GM19397 (cell line): ENCODE results near the gene ZNF740.
"Not testable (repeated sequence)": the region's sequence is repeated elsewhere in the genome, so short reads cannot be mapped to it uniquely, and the experiment has no call there.

Experiments
- ATAC-seq: cut with Tn5 transposase; IDR thresholded peaks from one replicate; pipeline ENCODE4 v1.9.1; 2021; ENCODE audit warnings: mild to moderate bottlenecking, moderate library complexity; ENCODE audit not compliant: unreplicated experiment

The ZNF740 gene

GRCh38 chr12:53172352-53172751 is 8.2 kb upstream of the ZNF740 start:
- ATAC-seq, result no peak

- no peak for ATAC-seq
These were observed 7.3 kb upstream of the ZNF740 start for GRCh38 chr12:53173085-53173715.

GRCh38 chr12:53174881-53175491 is 5.5 kb upstream of the ZNF740 start:
- no peak for ATAC-seq

DNA sequence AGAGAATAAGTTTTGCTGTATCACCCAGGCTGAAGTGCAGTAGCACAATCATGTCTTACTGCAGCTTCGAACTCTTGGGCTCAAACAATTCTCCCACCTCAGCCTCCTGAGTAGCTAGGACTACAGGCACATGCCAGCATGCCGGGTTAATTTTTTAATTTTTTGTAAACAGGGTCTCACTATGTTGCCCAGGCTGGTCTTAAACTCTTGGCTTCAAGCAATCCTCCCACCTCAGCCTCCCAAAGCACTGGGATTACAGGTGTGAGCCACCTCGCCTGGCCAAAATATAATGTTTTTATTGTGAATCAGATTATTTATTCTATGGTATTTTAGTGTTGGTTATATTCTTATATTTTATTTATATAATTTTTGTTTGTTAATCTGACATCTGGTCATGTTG is 3.8 kb upstream of the ZNF740 start:
- no peak for ATAC-seq

DNA sequence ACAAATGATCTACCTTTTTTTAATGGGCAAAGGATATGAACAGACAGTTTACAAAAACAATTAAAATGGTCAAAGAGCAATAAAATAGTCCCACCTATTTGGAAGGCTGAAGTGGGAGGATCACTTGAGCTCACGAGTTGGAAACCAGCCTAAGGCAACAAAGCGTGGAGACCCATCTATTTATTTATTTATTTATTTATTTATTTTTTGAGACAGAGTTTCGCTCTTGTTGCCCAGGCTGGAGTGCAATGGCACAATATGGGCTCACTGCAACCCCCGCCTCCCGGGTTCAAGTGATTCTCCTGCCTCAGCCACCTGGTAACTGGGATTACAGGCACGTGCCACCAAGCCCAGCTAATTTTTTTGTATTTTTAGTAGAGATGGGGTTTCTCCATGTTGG is 3.1 kb upstream of the ZNF740 start:
- not testable (repeated sequence) for ATAC-seq

GRCh38 chr12:53178803-53179202 is 1.7 kb upstream of the ZNF740 start:
- not testable (repeated sequence) for ATAC-seq

DNA sequence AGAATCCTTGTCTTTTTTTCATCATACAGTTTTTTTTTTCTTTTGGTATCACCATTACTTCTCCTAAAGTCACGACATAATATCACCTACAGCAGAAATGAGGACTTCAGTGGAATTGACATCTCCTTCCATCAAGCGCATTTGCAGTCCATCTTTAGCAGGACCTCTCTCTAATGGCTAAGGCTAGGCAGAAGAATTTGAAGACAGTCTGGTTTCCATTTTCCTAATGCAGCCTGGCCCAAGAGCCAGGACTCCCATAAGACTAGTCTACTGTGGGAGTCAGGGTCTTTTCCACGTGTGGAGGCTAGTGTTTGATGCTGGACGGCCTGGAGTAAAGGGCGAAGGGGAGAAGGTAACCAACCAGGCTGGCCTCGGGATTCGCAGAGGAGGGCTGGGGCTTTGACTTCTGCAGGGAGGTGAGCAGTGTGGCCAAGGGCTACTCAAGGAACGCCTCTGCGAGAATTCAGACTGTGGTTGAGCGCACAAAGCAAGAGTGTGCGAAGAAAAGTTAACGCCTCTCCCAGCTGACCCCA is 769 bp upstream of the ZNF740 start:
- peak; percentile 10 for ATAC-seq

DNA sequence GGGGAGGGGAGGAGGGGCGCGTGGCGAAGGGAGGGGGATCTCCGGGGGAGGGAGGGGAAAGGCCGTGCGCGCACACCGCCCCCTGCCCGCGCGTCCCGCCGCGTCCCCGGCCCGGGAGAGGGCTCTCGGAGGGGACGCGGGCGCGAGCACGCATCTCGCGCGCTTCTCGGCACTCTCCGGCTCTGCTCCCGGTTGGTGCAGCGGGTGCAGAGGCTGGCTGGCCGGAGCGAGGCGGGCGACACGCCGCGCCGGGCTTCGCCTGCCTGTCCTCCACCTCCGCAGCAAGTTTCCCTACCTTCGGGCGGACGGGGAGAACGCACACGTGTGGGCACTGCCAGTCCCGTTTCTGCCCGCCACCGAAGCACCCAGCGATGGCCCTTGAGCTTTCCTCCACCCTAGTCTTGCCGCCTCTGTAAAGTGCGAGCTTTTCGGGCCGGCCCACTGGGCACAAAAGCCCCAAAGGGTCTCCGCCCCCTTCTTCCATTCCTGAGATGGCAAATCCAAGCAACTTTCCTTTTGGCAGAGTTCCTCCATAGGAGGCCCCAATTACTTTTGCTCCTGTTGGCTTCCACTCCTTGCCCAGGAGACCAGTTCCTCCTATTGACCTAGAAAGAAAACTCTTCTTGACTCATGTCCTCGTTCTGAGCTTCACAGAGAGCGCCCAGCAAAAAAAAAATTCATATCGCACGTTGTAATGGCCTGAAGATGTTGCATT is 566 bp downstream of the ZNF740 start:
- peak; percentile 52 for ATAC-seq

- no peak for ATAC-seq
These were observed 1.4 kb downstream of the ZNF740 start for GRCh38 chr12:53181935-53182334.

- ATAC-seq, result no peak
These were observed 2.4 kb downstream of the ZNF740 start for GRCh38 chr12:53182903-53183302.

- no peak for ATAC-seq
These were observed 4.3 kb downstream of the ZNF740 start for GRCh38 chr12:53184828-53185227.

GRCh38 chr12:53185582-53186153 is 5.1 kb downstream of the ZNF740 start:
- no peak for ATAC-seq

GRCh38 chr12:53186745-53187144 is 6.2 kb downstream of the ZNF740 start:
- ATAC-seq, result no peak

GRCh38 chr12:53187145-53187899 is 6.8 kb downstream of the ZNF740 start:
- ATAC-seq, result no peak

DNA sequence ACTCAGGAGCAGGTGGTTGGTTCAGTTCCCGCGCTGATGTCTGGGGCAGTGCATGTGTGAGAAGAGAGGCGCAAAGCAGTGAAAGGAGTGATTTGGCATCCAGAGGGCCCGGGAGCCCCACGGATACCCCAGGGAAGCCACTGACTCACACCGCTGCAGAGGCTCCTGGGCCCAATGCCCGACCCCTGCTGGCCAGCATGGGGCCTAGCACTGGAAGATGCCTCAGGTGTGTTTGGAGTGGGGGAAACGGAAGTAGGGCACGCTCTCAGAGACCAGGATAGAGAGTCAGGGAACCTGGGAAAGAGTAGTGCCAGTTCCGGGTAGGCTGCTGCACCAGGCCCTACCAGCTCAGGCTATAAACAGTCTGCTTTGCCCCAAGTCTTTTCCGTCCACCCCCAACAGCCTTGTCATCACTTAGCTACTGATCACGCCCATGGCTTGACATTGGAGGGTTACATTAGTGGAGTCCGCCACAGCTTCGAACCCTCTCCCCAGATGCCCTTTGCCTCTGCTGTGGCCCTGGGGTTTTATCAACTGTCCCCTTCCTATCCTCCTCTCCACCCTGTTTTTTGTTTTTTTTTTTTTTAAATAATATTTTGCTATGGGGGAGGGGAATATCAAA is 9.7 kb downstream of the ZNF740 start:
- ATAC-seq, result no peak

GRCh38 chr12:53191096-53191884 is 10.8 kb downstream of the ZNF740 start:
- ATAC-seq, result no peak

DNA sequence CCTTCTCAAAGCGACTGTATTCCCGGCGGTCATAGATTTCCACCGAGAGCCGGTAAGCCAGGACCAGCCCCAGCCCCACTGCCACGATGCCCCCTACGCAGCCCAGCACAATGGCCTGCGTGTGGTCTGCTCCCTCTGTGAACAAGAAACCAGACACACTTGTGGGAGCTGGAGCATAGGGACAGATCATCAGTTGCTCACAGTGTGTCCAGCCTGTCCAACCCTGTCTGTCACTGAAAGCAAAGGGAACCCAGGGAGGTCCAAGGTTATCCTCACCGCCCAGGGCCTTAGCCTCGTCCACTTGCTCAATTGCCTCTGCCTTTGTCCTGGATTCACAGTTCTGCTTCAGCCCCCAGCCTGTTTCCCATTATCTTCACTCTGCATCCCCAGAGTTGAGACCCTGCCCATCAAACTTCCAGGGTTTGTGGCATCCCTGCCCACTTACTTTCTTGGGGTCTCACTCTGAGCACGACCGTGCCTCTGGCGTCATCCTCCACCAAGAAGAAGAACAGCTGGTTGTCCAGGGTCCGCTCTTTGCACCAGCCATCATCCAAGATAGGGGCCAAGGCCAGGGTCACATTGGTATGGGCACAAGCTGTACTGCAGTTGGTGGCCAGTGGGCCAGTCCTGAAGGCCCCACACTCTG is 11.5 kb downstream of the ZNF740 start:
- ATAC-seq, result no peak

GRCh38 chr12:53192531-53193021 is 12.1 kb downstream of the ZNF740 start:
- no peak for ATAC-seq

DNA sequence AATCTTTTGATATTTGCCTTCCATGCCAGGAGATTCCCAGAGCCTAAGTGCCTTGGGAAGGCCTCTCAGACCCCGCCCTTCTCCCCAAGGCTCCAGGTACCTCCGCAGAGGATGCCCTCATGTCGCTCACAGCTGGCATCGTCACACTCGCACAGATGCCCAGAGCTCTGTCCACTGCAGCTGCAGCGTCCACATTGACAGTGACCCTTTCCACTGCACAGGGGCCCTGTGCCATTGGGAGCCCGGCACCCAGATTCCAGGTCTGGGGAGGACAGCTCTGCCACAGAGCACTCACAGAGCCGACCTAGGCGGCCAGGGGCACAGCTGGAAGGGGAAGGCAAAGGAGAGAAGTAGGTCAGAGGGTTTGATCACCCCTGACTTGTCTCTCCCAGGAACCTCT is 12.5 kb downstream of the ZNF740 start:
- ATAC-seq, result no peak
